SK-N-SH (cell line): ENCODE results near the gene MEPCE. TPM values are rescaled to one million over a fixed set of nuclear protein-coding genes. Genes with fewer than 3 reads are reported as not detected.

Experiments
- CTCF ChIA-PET: fragments of 300-600, 350-600 bp; formaldehyde crosslinking; extraction: SDS; loops from one replicate; lab custom pipeline; 2021; lab: Yijun Ruan, JAX
- POLR2A ChIA-PET: fragments of 350-600 bp; sonication (Branson Sonifier 250); formaldehyde crosslinking; extraction: SDS; loops from one replicate; lab custom pipeline; 2020; ENCODE audit warnings: antibody characterized with exemption, inconsistent platforms; lab: Yijun Ruan, JAX
- DNase-seq: peaks from one replicate; pipeline ENCODE4 v3.0.0; 2012
- H2AFZ ChIP-seq: fragments of 200-600 bp; sonication (generic); 2 replicates; pipeline ENCODE4 v1.8.1; 2016; ENCODE audit warnings: antibody characterized with exemption, mild to moderate bottlenecking, low read depth
- H3F3A ChIP-seq: fragments of 200-600 bp; sonication (generic); replicated peaks from 2 replicates; pipeline ENCODE3; 2016; ENCODE audit warnings: antibody characterized with exemption, mild to moderate bottlenecking; ENCODE audit not compliant: insufficient read depth
- H3K27ac ChIP-seq, 2 experiments: fragments of 200-500 bp in 1 of 2; fragments of 200-600 bp in 1 of 2; sonication (Bioruptor generic) in 1 of 2; sonication (generic), shearing (Covaris generic) in 1 of 2; 2 replicates each; pipeline versions ENCODE4 v1.5.1 to v1.6.1; 2014 to 2016; ENCODE audit warnings: low read depth in 2 of 2, inconsistent platforms in 1 of 2, low read length in 1 of 2, mild to moderate bottlenecking in 1 of 2, mixed read lengths in 1 of 2
- H3K27me3 ChIP-seq: fragments of 200-600 bp; sonication (generic), shearing (Covaris generic); 2 replicates; pipeline ENCODE4 v1.6.1; 2016; ENCODE audit warnings: mixed run types; ENCODE audit not compliant: insufficient read depth
- H3K36me3 ChIP-seq, 2 experiments: fragments of 200-500 bp in 1 of 2; fragments of 200-600 bp in 1 of 2; sonication (Bioruptor generic) in 1 of 2; sonication (generic) in 1 of 2; replicated peaks in 1 of 2; 2 replicates each; pipeline versions ENCODE3 to v1.5.1; 2014 to 2016; ENCODE audit warnings: low read length in 1 of 2, mild to moderate bottlenecking in 1 of 2; ENCODE audit not compliant: insufficient read depth in 2 of 2, control insufficient read depth in 1 of 2
- H3K4me1 ChIP-seq, 2 experiments: fragments of 200-500 bp in 1 of 2; fragments of 200-600 bp in 1 of 2; sonication (Bioruptor generic) in 1 of 2; sonication (generic), shearing (Covaris generic) in 1 of 2; 2 replicates each; pipeline versions ENCODE4 v1.5.1 to v1.6.1; 2014 to 2016; ENCODE audit warnings: low read depth in 1 of 2, low read length in 1 of 2, mixed run types in 1 of 2; ENCODE audit not compliant: insufficient read depth in 2 of 2, control insufficient read depth in 1 of 2
- H3K4me2 ChIP-seq: fragments of 200-600 bp; sonication (generic), shearing (Covaris generic); 2 replicates; pipeline ENCODE4 v1.6.1; 2017; ENCODE audit warnings: mixed run types
- H3K4me3 ChIP-seq, 2 experiments: fragments of 200-500 bp in 1 of 2; fragments of 200-600 bp in 1 of 2; sonication (Bioruptor generic) in 1 of 2; sonication (generic), shearing (Covaris generic) in 1 of 2; 2 replicates each; pipeline versions ENCODE4 v1.5.1 to v1.8.1; 2014 to 2016; ENCODE audit warnings: low read depth in 2 of 2, inconsistent platforms in 1 of 2, low read length in 1 of 2, mild to moderate bottlenecking in 1 of 2, mixed read lengths in 1 of 2, moderate library complexity in 1 of 2
- H3K79me2 ChIP-seq: fragments of 200-600 bp; sonication (generic); 2 replicates; pipeline ENCODE4 v1.8.1; 2017; ENCODE audit warnings: mild to moderate bottlenecking; ENCODE audit not compliant: insufficient read depth
- H3K9ac ChIP-seq: fragments of 200-600 bp; sonication (generic); 2 replicates; pipeline ENCODE4 v1.6.1; 2017; ENCODE audit warnings: mixed run types
- H3K9me2 ChIP-seq: fragments of 200-600 bp; sonication (generic); 2 replicates; pipeline ENCODE4 v1.6.1; 2017; ENCODE audit warnings: mixed run types
- H3K9me3 ChIP-seq: fragments of 200-600 bp; sonication (generic); 2 replicates; pipeline ENCODE4 v1.6.1; 2017; ENCODE audit warnings: mixed run types, mild to moderate bottlenecking, moderate library complexity
- H4K20me1 ChIP-seq: fragments of 200-600 bp; sonication (generic); 2 replicates; pipeline ENCODE4 v1.6.1; 2017; ENCODE audit warnings: mild to moderate bottlenecking, mixed run types; ENCODE audit not compliant: insufficient read depth
- CHD2 ChIP-seq: fragments of 150-350 bp; IDR thresholded peaks from 2 replicates; pipeline ENCODE4 v1.6.1; 2018; ENCODE audit warnings: low read length; ENCODE audit not compliant: partially characterized antibody
- ELF1 ChIP-seq: IDR thresholded peaks from 2 replicates; pipeline ENCODE4 v1.4.0; 2012
- EP300 ChIP-seq, 2 experiments: IDR thresholded peaks; 2 replicates each; pipeline versions ENCODE4 v1.4.0 to v1.6.1; 2012; ENCODE audit warnings: borderline replicate concordance in 1 of 2, low read depth in 1 of 2, low read length in 1 of 2
- FOXJ3 ChIP-seq: sonication (generic); formaldehyde crosslinking; IDR thresholded peaks from 2 replicates; pipeline ENCODE4 v1.5.1; 2020; ENCODE audit warnings: mild to moderate bottlenecking, missing genetic modification reagents
- IRF3 ChIP-seq: fragments of 150-350 bp; IDR thresholded peaks from 2 replicates; pipeline ENCODE4 v1.6.1; 2016; ENCODE audit warnings: mild to moderate bottlenecking, low read depth, low read length
- MEF2A ChIP-seq: IDR thresholded peaks from 2 replicates; pipeline ENCODE4 v1.4.0; 2012; ENCODE audit warnings: low read depth, borderline replicate concordance
- RXRA ChIP-seq: IDR thresholded peaks from 2 replicates; pipeline ENCODE4 v1.4.0; 2012; ENCODE audit warnings: low read depth, mild to moderate bottlenecking, borderline replicate concordance
- SIN3A ChIP-seq: IDR thresholded peaks from 2 replicates; pipeline ENCODE4 v1.6.1; 2012; ENCODE audit warnings: low read depth, mild to moderate bottlenecking, low read length, moderate library complexity, borderline replicate concordance
- SMC3 ChIP-seq: IDR thresholded peaks from 2 replicates; pipeline ENCODE4 v1.6.1; 2012; ENCODE audit warnings: low read depth, low read length, improper control_type of control experiment
- ZBTB33 ChIP-seq: IDR thresholded peaks from 2 replicates; pipeline ENCODE4 v1.4.0; 2012; ENCODE audit warnings: low read depth, borderline replicate concordance
- WGBS: methylation state at CpG from one replicate; pipeline ENCODE4 v1.1.6; 2017; ENCODE audit warnings: low lambda C conversion rate; 5-methylcytosine and 5-hydroxymethylcytosine counted together
- polyA plus RNA-seq, 3 experiments: library from polyadenylated mRNA; depleted of rRNA; stranded (reverse); fragments of >200 nt; gene quantifications; 2 replicates each; pipeline ENCODE4 v1.2.3, GENCODE V29; 2012

MEPCE gene
- polyA plus RNA-seq, 1 of the 3 experiments (the other 2 are of a cell fraction): 20.2 TPM

- TF ChIP-seq ELF1 (peak; percentile 93), FOXJ3 (CRISPR knock-in tag) (0 out of 2 replicates have a peak, but pooled peaks have one; percentile 8), ZBTB33 (no peak), MEF2A (no peak), SMC3 (peak; percentile 20; the same call in 1 of the 2 replicates), CHD2 (peak; percentile 75), IRF3 (no peak), EP300 (IDR thresholded peaks at IDR 0.05; ENCODE audit: borderline replicate concordance in 1 of 2, low read depth in 1 of 2, low read length in 1 of 2) (peak in 1 of 2 experiments; percentile 25; a peak in 1 of 4 replicates)
These were observed 49.5 kb downstream of the MEPCE start, which contains the start of gene TSC22D4 (continued) for GRCh38 chr7:100478958-100479660.

- Histone ChIP-seq H3K27me3 (no peaks in the 10 kb centered on the region), H3K4me1 (peaks cover 13 to 41% of the 10 kb centered on the region in 2 experiments; a peak in 3 of 4 replicates), H3K36me3 (no peaks in the 10 kb centered on the region), H4K20me1 (peaks cover 12% of the 10 kb centered on the region; the same call in 1 of the 2 replicates), H3K4me2 (no peak overlapping the region), H3K9ac (no peak overlapping the region)
- TF ChIP-seq RXRA (no peak), CHD2 (no peak), SIN3A (no peak)
- TF ChIP-seq, all 33 proteins: peak for 0
- Histone ChIP-seq H3K9me2 (no peaks in the 10 kb centered on the region), H3K4me3 (no peak overlapping the region), H2AFZ (no peak overlapping the region), H3F3A (peaks cover 6% of the 10 kb centered on the region), H3K9me3 (no peaks in the 10 kb centered on the region), H3K27ac (no peak overlapping the region), H3K79me2 (peaks cover 30% of the 10 kb centered on the region)
- WGBS: 85% methylated on average over 1 of the region's 1 CpG
- ChIA-PET POLR2A (no interaction called here), CTCF (interaction anchor here (1.2 to 8.1 kb wide), 14 partner anchors 12 to 1181 kb away, joined by 4 to 152 read pairs (median 18); partner anchors contain the start of genes GIGYF1 and SPACDR)
- no peak for DNase-seq
These were observed 51.8 kb downstream of the MEPCE start for GRCh38 chr7:100481466-100481865.
